ENCODE data around the gene PIKFYVE. TPM values are rescaled to one million over a fixed set of nuclear protein-coding genes. Genes with fewer than 3 reads are reported as not detected.
A peak's percentile ranks its signal among the peaks of the same experiment; 100 is the strongest.
"Not testable (repeated sequence)": the region's sequence is repeated elsewhere in the genome, so short reads cannot be mapped to it uniquely, and the experiment has no call there.

The PIKFYVE gene
- total RNA-seq, 3 donors from 2014 or later: 33.8 to 55.8 (median 45.1) TPM

DNA sequence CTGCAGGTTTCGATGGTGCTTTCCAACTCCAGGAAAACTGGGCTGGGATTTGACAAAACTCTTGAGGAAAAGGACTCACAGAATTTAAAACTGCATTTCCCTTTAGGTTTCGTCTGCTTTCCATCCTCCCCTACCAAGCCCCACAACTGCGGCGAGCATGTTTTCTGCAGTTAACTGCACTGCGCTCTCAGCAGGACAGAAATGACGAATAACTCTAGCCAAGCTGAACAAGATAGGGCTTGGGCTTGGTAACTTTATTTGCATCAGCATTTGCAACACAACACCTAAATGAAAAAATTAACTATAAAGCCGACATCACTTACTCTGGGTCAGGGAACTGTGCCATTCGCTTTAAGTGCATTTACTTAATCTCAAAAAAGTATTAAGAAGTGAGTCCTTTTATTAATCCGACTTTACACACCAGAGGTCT is 669 bp upstream of the PIKFYVE start:
- peak overlapping the region; percentile 89 to 94 (median 89) for H3K4me3 ChIP-seq
- no peak for DNase-seq (ENCODE audit: low spot score in 2 of 2)
- no peak for TF ChIP-seq POLR2AphosphoS5 (IDR thresholded peaks at IDR 0.05)
- no peak for TF ChIP-seq POLR2A (IDR thresholded peaks at IDR 0.05)
- TF ChIP-seq, protein P1, sequence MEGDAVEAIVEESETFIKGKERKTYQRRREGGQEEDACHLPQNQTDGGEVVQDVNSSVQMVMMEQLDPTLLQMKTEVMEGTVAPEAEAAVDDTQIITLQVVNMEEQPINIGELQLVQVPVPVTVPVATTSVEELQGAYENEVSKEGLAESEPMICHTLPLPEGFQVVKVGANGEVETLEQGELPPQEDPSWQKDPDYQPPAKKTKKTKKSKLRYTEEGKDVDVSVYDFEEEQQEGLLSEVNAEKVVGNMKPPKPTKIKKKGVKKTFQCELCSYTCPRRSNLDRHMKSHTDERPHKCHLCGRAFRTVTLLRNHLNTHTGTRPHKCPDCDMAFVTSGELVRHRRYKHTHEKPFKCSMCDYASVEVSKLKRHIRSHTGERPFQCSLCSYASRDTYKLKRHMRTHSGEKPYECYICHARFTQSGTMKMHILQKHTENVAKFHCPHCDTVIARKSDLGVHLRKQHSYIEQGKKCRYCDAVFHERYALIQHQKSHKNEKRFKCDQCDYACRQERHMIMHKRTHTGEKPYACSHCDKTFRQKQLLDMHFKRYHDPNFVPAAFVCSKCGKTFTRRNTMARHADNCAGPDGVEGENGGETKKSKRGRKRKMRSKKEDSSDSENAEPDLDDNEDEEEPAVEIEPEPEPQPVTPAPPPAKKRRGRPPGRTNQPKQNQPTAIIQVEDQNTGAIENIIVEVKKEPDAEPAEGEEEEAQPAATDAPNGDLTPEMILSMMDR (IDR thresholded peaks at IDR 0.05): no peak
- H3K4me1 ChIP-seq: peaks cover 0 to 4% of the 10 kb centered on the region in 2 donors
- H3K27ac ChIP-seq: peak overlapping the region; percentile 94 to 97
- no peaks in the 10 kb centered on the region for H3K9me3 ChIP-seq
- no peaks in the 10 kb centered on the region for H3K36me3 ChIP-seq
- H3K27me3 ChIP-seq: no peaks in the 10 kb centered on the region
- intact Hi-C loops (cut with DNase I; ENCODE audit: low total_unique reads): no loop called here

DNA sequence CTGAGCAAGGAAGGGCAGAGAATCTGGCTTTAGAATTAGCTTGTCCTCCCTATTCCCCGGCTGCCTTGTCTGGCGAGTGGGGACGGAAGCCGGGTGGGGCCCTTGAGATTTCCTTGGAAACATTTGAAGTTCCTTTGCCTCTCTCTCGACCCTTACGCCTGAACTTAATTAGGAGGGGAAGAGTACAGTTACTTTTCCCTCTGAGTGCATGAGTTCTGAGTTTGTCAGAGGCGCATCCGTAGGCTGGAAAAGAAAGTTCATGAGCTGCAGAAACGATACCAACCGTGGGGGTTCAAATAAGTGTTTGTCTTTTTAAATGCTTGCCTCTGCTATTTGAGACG is 468 bp downstream of the PIKFYVE start:
- Histone ChIP-seq H3K27me3 (no peaks in the 10 kb centered on the region), H3K9me3 (no peaks in the 10 kb centered on the region), H3K4me1 (peaks cover 0 to 4% of the 10 kb centered on the region in 2 donors), H3K36me3 (no peaks in the 10 kb centered on the region), H3K27ac (peak overlapping the region; percentile 94 to 97), H3K4me3 (peak overlapping the region; percentile 89 to 94 (median 89))
- intact Hi-C loops (cut with DNase I; ENCODE audit: low total_unique reads): no loop called here
- DNase-seq (ENCODE audit: low spot score in 2 of 2): no peak
- TF ChIP-seq, protein P1 (IDR thresholded peaks at IDR 0.05): no peak
- no peak for TF ChIP-seq POLR2A (IDR thresholded peaks at IDR 0.05)
- TF ChIP-seq POLR2AphosphoS5 (IDR thresholded peaks at IDR 0.05): no peak

DNA sequence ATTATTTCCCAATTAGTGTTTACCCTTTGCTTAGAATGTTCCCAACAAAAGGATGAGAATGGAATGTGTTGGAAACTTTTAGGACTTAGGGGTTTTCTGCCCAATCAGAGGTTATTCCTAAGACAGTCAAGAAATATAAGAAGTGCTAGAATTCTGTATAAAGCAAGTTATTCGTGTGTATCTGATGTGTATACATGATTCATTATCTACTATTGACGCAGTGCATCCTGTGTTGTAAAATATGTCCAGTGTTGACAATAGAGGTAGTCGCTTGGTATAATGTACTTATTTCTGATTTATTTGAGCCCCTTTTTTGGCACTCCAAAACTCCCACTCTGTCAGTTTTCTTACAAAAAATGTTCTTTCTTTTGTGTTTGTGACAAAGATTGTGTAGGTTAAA is 881 bp downstream of the PIKFYVE start:
- Histone ChIP-seq H3K9me3 (no peaks in the 10 kb centered on the region), H3K4me1 (peaks cover 0 to 4% of the 10 kb centered on the region in 2 donors), H3K36me3 (no peaks in the 10 kb centered on the region), H3K27ac (peak overlapping the region; percentile 94 to 97), H3K4me3 (peak overlapping the region; percentile 89 to 94 (median 89)), H3K27me3 (no peaks in the 10 kb centered on the region)
- DNase-seq (ENCODE audit: low spot score in 2 of 2): no peak
- no peak for TF ChIP-seq POLR2A (IDR thresholded peaks at IDR 0.05)
- no peak for TF ChIP-seq POLR2AphosphoS5 (IDR thresholded peaks at IDR 0.05)
- TF ChIP-seq, protein P1 (IDR thresholded peaks at IDR 0.05): no peak
- intact Hi-C loops (cut with DNase I; ENCODE audit: low total_unique reads): no loop called here

DNA sequence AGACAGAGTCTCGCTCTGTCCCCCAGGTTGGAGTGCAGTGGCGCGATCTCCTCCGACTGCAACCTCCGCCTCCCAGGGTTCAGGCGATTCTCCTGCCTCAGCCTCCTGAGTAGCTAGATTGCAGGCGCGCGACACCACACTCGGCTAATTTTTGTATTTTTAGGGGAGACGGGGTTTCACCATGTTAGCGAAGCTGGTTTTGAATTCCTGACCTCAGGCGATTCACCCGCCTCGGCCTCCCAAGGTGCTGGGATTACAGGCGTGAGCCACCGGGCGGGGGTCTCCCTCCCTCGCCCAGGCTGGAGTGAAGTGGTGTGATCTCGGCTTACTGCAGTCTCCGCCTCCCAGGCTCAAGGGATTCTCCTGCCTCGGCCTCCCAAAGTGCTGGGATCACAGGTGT is 1.5 kb downstream of the PIKFYVE start:
- H3K9me3 ChIP-seq; H3K27me3 ChIP-seq; H3K36me3 ChIP-seq; H3K27ac ChIP-seq; DNase-seq (ENCODE audit: low spot score in 2 of 2); intact Hi-C loops (cut with DNase I; ENCODE audit: low total_unique reads); H3K4me1 ChIP-seq: not testable (repeated sequence)
- H3K4me3 ChIP-seq: peak overlapping the region; percentile 3 to 89 (median 89)

DNA sequence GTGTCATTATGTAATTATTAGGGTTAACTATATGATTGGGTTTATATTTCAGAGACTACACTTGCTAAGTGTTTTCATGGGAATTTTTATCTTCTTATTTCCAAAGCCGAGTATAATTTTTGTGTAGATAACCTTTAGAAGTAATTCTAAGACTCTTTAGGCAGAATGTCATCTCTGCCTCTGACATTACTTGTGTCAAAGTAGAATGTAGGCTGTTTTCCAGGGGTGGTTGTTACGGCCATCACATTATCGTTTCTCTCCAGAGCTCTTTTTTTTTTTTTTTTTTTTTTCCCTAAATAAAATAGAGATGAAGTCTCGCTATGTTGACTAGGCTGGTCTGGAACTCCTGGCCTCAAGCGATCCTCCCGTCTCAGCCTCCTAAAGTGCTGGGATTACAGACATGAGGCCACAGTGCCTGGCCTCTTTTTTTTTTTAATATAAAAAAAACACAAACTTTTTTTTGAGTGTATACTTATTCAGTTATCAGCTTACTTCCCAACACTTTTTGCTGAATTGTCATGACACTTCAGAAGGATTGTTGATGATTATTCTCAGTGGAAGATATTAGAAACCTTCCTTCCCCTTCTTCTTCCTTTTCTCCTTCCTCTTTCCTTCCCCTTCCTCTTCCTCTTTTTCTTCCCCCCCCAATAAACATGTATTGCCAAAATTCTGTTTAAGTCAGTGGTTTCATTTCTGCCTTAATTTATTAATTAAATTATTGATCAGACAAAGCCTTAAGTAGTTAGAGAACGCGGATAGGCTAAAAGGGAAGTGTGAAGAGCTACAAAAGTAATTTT is 2.3 kb downstream of the PIKFYVE start:
- intact Hi-C loops (cut with DNase I; ENCODE audit: low total_unique reads): no loop called here
- Histone ChIP-seq H3K36me3 (no peaks in the 10 kb centered on the region), H3K9me3 (no peaks in the 10 kb centered on the region), H3K27ac (no peak overlapping the region), H3K4me3 (peak overlapping the region in 2 of 3 donors; percentile 3 to 89), H3K27me3 (no peaks in the 10 kb centered on the region), H3K4me1 (peaks cover 0 to 4% of the 10 kb centered on the region in 2 donors)
- DNase-seq (ENCODE audit: low spot score in 2 of 2): no peak
- TF ChIP-seq POLR2AphosphoS5 (IDR thresholded peaks at IDR 0.05) (no peak), POLR2A (IDR thresholded peaks at IDR 0.05) (no peak)
- TF ChIP-seq, protein P1 (IDR thresholded peaks at IDR 0.05): no peak

Measured in breast epithelium (tissue), 4 donors.